Measurements from ENCODE around the gene C5.
A peak's percentile ranks its signal among the peaks of the same experiment; 100 is the strongest.

C5 gene

DNA sequence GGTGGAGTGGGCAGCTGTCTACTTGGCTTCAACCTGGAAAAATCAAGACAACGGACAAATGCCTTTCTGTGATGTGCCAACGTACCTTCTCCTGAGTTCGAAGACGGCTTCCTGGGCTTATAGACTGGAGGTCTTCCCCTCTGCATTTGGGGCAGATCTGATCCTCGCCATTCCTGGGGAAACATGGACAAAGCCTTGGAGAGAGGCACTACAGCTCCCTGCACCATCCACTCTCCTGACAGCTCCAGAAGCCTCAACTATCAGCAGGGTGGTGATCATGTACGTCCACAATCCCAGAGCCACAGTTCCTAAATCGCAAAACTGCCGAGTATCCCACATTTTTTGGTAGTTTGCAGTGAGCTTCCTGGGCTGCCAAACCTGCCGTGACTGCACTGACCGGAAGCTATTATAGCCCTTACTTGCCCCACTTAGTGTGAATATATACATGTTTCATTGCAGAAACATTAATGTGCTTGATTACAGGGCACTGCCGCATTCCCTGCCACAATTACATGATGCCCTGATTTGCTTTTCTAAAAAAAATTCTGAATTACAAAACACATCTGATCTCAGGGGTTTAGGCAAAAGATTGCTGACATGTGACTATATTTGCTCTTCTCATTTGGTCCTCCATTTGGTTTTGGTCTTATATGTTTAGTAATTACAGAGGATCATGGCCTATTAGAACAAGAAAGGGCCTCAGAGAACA, 126.3 kb downstream of the C5 start:
- no peak for DNase-seq

DNA sequence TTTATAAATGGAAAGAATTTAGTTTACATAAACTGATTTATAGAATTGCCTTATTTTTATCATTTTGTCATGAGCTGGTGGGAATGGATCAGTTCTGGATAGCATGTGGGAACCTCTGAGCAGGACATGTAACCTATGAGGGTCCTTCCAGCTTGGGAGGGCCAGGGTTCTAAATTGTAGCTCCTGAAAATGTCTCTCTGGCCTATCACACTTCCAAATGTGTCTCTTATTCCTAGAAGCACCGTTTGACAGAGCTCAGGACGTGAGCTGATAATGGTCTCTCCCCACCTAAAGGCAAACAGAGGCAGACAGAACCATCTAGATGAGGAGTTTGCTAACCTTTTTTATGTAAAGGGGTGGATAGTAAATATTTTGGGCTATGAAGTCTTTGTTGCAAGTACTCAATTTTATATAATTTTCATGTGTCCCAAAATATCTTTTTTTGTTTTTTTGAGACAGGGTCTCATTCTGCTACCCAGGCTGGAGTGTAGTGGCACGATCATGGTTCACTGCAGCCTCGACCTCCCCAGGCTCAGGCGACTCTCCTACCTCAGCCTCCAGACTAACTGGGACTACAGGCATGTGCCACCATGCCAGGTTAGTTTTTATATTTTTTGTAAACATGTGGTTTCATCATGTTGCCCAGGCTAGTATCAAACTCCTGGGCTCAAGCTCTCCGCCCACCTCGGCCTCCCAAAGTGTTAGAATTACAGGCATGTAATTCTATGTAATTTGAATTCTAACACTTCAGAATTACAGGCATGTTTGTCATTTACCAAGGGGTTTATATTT, 127.5 kb downstream of the C5 start:
- no peak for DNase-seq

- no peak for DNase-seq
Observed at GRCh38 chr9:120921661-120922181, 128.4 kb downstream of the C5 start.

DNA sequence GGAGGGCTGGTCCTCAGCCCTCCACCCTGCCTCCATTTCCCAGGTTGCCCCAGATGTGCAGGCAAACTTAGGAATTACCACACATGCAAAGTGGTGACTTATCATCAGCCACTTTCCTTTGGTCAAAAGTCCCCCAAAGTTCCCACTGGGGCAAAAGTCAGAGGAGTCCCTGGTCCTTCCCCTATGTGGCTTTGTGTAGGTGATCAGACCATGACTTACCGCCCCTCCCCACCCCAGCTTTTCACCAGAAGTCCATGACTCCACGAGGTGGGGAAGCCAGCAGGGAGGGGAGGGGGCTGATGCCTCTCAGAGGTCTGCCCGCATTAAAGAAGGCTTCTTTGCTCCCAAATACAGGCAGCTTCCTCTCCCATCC, 129.3 kb downstream of the C5 start:
- DNase-seq: peak in 1 of 2 experiments; percentile 57

GRCh38 chr9:120919843-120920805, 130.0 kb downstream of the C5 start:
- DNase-seq: peak in 1 of 2 experiments; percentile 14

DNA sequence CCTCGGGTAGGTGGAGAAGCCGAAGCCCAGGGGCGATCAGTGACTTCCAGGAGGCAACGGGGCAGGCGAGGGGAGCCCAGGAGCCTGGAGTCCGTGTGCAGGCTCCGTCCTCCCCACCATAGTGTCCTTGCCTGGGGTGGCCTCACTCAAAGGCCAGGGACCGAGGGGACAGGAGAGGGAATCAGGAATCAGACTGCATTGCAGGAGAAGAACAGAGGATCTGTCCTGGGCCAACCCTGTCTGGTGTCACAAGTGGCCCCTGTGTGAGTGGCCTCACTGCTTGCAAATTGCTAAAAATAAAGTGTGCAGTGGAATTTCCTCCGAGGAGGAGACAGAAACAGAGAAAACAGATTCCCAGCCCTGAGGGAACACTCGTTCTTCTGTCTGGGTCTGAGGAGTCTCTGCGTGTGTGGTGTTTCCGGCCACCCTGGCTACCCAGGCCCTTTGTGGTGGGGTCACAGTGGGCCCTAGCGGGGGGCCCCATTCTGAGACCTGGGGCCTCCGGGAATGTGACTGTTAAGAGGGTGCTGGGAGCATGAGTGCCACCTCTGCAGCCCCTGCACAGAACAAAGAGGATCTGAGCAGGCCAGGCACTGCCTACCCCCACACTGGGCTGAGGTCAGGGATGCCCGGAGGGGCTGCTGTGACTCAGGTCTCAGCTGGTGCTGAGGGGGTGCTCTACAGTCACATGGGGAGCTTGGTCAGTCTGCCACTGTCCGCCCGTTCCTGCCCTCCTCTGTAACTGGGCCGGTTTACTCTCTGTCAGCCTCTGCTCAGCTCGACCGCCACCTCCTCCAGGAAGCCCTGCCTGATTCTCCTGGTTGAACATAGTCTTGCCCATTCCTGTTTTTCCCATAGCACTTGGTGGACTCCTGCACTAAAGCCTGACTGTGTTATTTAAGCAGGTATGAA, 130.9 kb downstream of the C5 start:
- DNase-seq: peak in 1 of 2 experiments; percentile 13

GRCh38 chr9:120917929-120918762, 131.9 kb downstream of the C5 start:
- DNase-seq: peak in 1 of 2 experiments; percentile 2

DNA sequence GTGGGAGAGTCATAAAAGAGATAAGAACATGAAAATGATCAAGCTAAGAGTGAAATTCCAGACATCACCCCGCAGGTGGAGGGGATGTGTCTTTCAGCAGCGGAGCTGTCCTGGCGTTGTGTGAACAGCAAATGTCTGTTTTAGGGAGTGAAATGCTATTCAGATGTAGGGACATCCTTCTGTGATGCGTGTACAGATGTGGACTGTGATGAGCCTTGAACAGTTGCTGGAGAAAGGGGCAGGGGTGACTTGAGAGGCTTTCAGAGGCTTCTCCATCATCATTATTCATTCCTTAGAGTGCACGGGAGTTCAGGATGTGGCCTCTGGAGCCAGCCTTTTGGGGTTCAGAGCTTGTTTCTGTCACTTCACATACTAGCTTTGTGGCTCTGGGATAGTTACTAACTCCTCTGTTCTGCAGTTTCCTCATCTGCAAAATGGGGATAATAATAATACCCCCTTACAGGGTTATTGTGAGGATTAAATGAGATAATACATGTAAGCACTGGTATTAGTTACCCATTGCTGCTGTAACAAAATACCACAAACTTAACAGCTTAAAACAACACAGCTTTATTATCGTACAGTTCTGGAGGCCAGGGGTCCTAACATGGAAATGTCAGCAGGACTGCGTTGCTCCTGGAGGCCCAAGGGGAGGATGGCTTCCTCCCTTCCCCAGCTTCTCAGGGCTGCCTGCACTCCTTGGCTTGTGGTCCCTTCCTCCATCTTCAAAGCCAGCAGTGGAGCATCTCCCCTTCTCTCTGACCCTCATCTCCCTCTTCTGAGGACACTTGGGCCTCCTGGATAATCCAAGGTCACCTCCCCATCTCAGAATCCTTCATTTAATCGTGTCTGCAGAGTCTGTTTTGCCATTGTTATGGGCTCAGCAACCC, 132.8 kb downstream of the C5 start:
- peak in 1 of 2 experiments; percentile 10 for DNase-seq

DNA sequence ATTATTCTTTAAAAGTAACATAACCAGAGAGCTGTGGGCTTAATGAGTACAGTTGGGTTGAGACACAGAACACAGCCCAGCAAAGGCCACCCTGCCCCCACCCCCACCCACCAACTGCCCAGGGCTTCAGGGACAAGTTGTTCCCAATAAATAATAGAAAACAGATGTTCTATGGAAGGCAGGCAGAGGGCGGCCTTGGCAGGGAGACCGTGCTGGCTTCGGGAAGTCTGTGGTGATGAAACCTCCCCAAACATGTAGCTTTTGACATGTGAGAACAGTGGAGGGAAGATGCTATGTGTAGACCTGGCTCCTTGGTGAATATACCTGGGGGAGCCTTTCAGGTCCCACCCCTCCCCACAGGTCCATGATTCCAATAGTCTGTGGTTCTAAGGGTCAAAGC, 133.5 kb downstream of the C5 start:
- DNase-seq: no peak

DNA sequence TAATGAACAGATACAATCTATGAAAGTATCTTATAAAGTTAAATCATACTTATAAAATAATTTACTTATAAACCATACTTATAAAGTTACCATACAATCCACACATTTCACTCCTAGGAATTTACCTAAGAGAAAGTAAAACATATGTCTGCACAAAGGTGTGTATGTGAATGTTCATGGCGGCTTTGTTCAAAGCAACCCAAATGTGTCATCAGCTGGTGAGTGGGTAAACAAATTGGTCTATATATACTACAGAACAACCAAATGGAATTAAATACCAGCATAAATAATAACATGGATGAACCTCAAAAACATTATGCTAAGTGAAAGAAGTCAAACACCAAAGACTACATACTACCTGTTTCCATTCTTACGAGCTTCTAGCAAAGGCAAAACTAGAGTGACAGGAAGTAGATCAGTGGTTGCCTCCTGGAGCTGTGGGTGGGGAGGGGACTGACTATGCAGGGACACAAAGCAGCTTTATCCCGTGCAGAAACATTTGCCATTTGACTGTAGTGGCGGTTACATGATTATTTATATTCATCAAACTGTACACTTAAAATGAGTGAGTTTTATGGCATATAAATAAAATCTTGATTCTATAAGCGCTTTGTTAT, 134.1 kb downstream of the C5 start:
- DNase-seq: peak in 1 of 2 experiments; percentile 49

- no peak for DNase-seq
Observed at GRCh38 chr9:120914953-120915352, 135.1 kb downstream of the C5 start.

DNA sequence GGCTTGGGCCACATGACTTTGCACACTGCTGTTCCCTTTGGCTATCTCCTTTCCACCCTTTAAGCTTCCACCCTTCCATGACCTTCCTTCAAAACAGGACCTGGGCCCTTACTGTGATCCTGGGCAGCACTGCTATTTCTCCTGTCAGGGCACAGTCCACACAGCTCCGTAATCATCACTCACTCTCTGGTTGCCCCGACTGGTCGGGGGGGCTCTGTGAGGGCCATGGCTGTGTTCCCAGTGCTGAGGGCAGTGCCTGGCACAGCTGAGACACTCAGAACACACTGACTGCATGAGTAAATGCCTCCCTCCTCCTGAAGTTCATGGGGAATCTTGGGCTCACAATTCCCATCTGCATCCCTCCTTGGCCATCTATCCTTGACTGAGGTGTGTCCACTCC, 135.7 kb downstream of the C5 start:
- peak in 1 of 2 experiments; percentile 13 for DNase-seq

GRCh38 chr9:120913647-120914264, 136.3 kb downstream of the C5 start:
- peak in 1 of 2 experiments; percentile 24 for DNase-seq

- peak in 1 of 2 experiments; percentile 2 for DNase-seq
Observed at GRCh38 chr9:120912958-120913646, 137.0 kb downstream of the C5 start.

DNA sequence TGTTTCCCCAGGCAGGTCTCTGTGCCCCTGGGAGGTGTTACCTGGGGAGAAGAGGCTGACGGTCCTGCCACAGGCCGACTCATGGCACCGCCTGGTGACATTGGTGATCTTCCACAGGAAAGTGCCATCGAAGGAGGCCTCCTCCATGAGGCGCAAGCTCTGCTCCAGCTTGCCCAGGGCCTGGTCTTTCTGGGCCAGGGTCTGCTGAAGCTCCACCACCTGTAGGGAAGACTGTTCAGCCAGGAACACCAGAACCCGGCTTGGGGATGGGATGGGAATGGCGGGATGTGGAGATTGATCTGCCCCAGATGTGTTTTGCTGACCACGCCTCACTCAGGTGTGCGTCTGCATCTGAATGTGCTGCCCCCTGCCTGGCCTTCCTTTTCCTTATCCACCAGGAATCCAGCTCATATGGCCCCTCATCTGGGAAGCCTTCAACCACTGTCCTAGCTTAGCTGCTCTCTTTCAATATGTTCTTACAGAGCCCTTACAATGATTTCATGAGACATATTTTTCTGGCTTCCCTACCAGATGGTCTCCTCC, 138.7 kb downstream of the C5 start:
- peak in 1 of 2 experiments; percentile 2 for DNase-seq

DNA sequence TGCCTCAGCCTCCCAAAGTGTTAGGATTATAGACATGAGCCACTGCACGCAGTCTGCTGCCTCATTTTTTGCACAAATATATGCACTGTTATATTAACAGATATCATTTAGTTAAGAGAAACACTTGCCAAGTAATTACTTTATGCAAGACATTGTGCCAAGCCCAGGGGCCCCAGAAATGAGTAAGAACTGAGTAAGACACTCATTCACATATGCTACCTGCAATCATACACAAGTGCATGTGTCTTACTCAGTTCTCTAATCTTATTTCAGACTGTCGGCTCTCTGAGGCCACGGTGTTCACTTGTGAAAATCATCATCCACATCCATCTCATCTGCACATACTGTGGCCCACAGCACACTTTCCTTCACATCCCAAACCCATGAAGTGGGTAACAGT, 139.4 kb downstream of the C5 start:
- peak in 1 of 2 experiments; percentile 19 for DNase-seq

DNA sequence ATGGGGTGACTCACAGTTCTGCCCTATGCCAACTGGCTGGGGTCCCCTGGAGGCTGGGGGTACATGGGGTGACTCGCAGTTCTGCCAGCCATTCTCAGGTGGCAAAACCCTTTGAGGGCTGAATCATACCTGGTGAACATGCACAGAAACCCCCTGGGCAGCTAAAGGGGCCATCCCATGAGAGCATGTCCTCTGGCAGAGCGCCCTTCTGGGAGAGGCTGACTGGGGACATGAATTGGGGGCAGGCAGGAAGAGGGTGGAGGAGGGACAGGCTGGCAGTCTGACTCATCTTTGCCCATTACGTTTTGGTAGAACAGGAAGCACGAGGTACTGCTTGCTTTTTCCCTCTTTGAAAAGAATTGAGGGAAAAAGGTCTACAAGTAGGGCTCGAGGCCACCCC, 140.2 kb downstream of the C5 start:
- DNase-seq: peak in 1 of 2 experiments; percentile 86

All from stimulated activated CD4-positive, alpha-beta T cell treated with anti-CD3 and anti-CD28 coated beads, Interleukin-4, amount 100 ng/mL, for 4 hours (primary cell).